Measurements from ENCODE around the gene LRRC58.

GRCh38 chr3:120286465-120286864 is 62.7 kb downstream of the LRRC58 start:
- TF ChIP-seq POLR2A (IDR thresholded peaks at IDR 0.05; ENCODE audit: borderline replicate concordance, extremely low read depth, insufficient read depth, insufficient read length) (no peak), POLR2AphosphoS5 (IDR thresholded peaks at IDR 0.05; ENCODE audit: low read depth, low read length) (no peak), TCF7L2 (IDR thresholded peaks at IDR 0.05; ENCODE audit: borderline replicate concordance, extremely low read depth, insufficient read depth, insufficient read length) (no peak), JUND (IDR thresholded peaks at IDR 0.05) (no peak)
- TF ChIP-seq, protein P1, sequence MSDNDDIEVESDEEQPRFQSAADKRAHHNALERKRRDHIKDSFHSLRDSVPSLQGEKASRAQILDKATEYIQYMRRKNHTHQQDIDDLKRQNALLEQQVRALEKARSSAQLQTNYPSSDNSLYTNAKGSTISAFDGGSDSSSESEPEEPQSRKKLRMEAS (IDR thresholded peaks at IDR 0.05) = no peak

Measured in HCT116 (cell line).